ENCODE measurements around the gene NUFIP2. TPM values are rescaled to one million over a fixed set of nuclear protein-coding genes. Genes with fewer than 3 reads are reported as not detected.

Gene NUFIP2
- total and polyA plus RNA-seq, 4 donors: 10.2 to 71.6 (median 29.6) TPM

- TF ChIP-seq CTCF (IDR thresholded peaks at IDR 0.05; ENCODE audit: control extremely low read depth, extremely low read depth): no peak
- Histone ChIP-seq H3K27me3 (ENCODE audit: control insufficient read depth in 3 of 3, insufficient read depth in 3 of 3, low read length in 2 of 3) (peaks cover 0 to 30% (median 5%) of the 10 kb centered on the region in 3 donors), H3K4me1 (ENCODE audit: control insufficient read depth in 5 of 5, insufficient read depth in 5 of 5, low read length in 5 of 5) (peaks cover 0 to 3% (median 0%) of the 10 kb centered on the region in 5 donors), H3K9me3 (ENCODE audit: control insufficient read depth in 4 of 4, insufficient read depth in 3 of 4, low read length in 3 of 4) (no peaks in the 10 kb centered on the region), H3K36me3 (ENCODE audit: control insufficient read depth in 4 of 4, insufficient read depth in 4 of 4, low read length in 4 of 4) (no peaks in the 10 kb centered on the region), H3K27ac (ENCODE audit: low read depth in 1 of 2, low read length in 1 of 2) (no peak overlapping the region), H3K9ac (ENCODE audit: insufficient read depth in 1 of 2, low read length in 2 of 2) (no peak overlapping the region), H3K4me3 (no peak overlapping the region)
- ATAC-seq (ENCODE audit: insufficient read depth, low FRiP score) (no peak), DNase-seq (no peak)
- 91 to 92% methylated on average over 1 of the region's 1 CpG for WGBS, 2 donors
Measured at GRCh38 chr17:29242051-29242450, 51.9 kb downstream of the NUFIP2 start.

GRCh38 chr17:29240968-29241963, 52.7 kb downstream of the NUFIP2 start:
- no peak for DNase-seq
- H3K4me1 ChIP-seq (ENCODE audit: control insufficient read depth in 5 of 5, insufficient read depth in 5 of 5, low read length in 5 of 5): peaks cover 0 to 3% (median 0%) of the 10 kb centered on the region in 5 donors
- TF ChIP-seq CTCF (IDR thresholded peaks at IDR 0.05; ENCODE audit: control extremely low read depth, extremely low read depth): no peak
- peak; percentile 85 for ATAC-seq (ENCODE audit: insufficient read depth, low FRiP score)
- no peaks in the 10 kb centered on the region for H3K9me3 ChIP-seq (ENCODE audit: control insufficient read depth in 4 of 4, insufficient read depth in 3 of 4, low read length in 3 of 4)
- peaks cover 0 to 22% (median 5%) of the 10 kb centered on the region in 3 donors for H3K27me3 ChIP-seq (ENCODE audit: control insufficient read depth in 3 of 3, insufficient read depth in 3 of 3, low read length in 2 of 3)
- H3K27ac ChIP-seq (ENCODE audit: low read depth in 1 of 2, low read length in 1 of 2): peak overlapping the region in 1 of 2 donors; percentile 0
- 90 to 91% methylated on average over 9 of the region's 9 CpGs for WGBS, 2 donors
- no peak overlapping the region for H3K9ac ChIP-seq (ENCODE audit: insufficient read depth in 1 of 2, low read length in 2 of 2)
- H3K4me3 ChIP-seq: no peak overlapping the region
- H3K36me3 ChIP-seq (ENCODE audit: control insufficient read depth in 4 of 4, insufficient read depth in 4 of 4, low read length in 4 of 4): no peaks in the 10 kb centered on the region

- no peak for TF ChIP-seq CTCF (IDR thresholded peaks at IDR 0.05; ENCODE audit: control extremely low read depth, extremely low read depth)
- Histone ChIP-seq H3K4me1 (ENCODE audit: control insufficient read depth in 5 of 5, insufficient read depth in 5 of 5, low read length in 5 of 5) (peaks cover 0 to 3% (median 0%) of the 10 kb centered on the region in 5 donors), H3K9me3 (ENCODE audit: control insufficient read depth in 4 of 4, insufficient read depth in 3 of 4, low read length in 3 of 4) (no peaks in the 10 kb centered on the region), H3K27ac (ENCODE audit: low read depth in 1 of 2, low read length in 1 of 2) (no peak overlapping the region), H3K9ac (ENCODE audit: insufficient read depth in 1 of 2, low read length in 2 of 2) (no peak overlapping the region), H3K27me3 (ENCODE audit: control insufficient read depth in 3 of 3, insufficient read depth in 3 of 3, low read length in 2 of 3) (peaks cover 0 to 23% (median 5%) of the 10 kb centered on the region in 3 donors), H3K4me3 (no peak overlapping the region), H3K36me3 (ENCODE audit: control insufficient read depth in 4 of 4, insufficient read depth in 4 of 4, low read length in 4 of 4) (no peaks in the 10 kb centered on the region)
- DNase-seq (no peak), ATAC-seq (ENCODE audit: insufficient read depth, low FRiP score) (no peak)
- 65 to 70% methylated on average over 2 of the region's 2 CpGs for WGBS, 2 donors
Measured at GRCh38 chr17:29240477-29240876, 53.5 kb downstream of the NUFIP2 start.

Measured in lung (tissue), 12 donors.